AG08395 (cell line): Measurements from ENCODE around the gene SIGLEC12.
"Not testable (repeated sequence)": the region's sequence is repeated elsewhere in the genome, so short reads cannot be mapped to it uniquely, and the experiment has no call there.

Experiments used
- DNase-seq: peaks from one replicate; pipeline ENCODE4 v3.0.0; 2012; ENCODE audit warnings: mixed read lengths, low spot score

SIGLEC12 gene

DNA sequence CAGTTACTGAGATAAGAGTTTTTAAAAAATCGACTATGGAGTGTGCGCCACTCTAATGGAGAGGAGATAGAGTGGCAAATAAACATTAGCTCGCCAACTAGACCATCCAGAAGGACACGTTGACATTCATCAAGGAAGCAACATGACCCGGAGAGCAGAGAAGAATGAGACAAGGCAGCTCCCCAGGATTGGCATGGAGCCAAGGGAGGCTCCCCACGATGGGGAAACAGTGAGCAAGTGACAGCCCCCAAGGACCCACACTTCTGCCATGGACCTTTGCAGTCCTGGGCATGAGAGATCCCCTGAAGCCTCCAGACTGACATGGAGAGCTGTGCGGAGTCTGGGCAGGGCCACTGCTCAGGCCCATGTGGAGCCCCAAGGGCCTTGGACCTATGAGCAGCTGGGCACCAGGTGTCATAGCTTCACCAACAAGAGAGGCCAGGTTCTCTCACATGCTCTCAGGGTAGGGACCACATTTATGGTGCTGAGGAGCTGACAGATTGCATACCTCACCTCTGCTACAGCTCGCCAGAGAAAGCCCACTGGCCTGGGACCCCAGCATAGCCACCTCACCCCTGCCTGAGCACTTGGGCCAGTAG is 23.2 kb upstream of the SIGLEC12 start:
- no peak for DNase-seq

- no peak for DNase-seq
Measured at GRCh38 chr19:51521781-51522180, 20.2 kb upstream of the SIGLEC12 start.

GRCh38 chr19:51521357-51521756 is 19.8 kb upstream of the SIGLEC12 start:
- DNase-seq: no peak

GRCh38 chr19:51520728-51521127 is 19.1 kb upstream of the SIGLEC12 start:
- DNase-seq: no peak

DNA sequence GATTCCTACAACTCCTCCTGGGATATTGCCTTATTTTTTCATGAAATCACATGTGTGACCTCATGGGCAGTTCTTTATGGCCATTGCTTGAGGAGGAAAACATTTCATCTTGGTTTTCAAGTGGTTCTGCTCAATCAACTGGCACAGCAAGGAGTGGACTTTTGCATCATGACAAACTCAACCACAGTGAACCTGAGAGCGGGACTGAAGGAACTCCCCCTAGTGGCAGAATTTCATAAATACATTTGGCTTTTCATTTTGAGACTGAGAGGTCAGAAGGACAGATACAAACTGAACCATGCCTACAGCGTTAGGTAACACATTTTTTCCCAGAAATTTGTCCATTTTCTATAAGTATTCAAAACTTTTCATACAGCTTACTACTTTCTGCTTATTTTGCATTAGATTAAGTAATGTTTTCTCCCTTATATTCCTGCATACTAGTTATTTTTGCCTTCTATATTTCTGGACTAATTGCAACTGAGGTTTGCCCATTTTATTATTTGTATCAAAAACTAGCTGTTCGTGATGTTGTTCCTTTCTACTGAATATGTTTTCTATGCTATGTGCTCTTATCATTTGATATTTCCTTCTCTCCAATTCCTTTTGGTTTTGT is 13.4 kb upstream of the SIGLEC12 start:
- DNase-seq: peak; percentile 66

DNA sequence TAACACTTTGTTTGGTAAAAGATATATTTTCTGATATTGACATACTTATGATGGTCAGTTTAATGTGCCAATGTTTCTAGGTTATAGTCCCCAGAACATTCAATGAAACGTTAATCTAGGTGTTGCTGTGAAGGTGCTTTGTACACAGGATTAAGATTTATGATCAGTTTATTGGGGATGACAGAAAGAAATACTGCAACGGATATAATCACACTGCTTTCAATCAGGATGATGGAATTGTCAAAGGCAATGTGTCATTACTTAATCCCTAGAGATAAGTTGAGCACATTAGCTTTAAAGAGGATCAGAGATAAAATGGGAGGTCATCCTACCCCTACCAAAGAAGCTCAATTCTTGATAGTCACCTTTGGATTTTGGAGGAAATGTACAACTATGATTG is 12.4 kb upstream of the SIGLEC12 start:
- DNase-seq: no peak

GRCh38 chr19:51511353-51511752 is 9.8 kb upstream of the SIGLEC12 start:
- DNase-seq: no peak

DNA sequence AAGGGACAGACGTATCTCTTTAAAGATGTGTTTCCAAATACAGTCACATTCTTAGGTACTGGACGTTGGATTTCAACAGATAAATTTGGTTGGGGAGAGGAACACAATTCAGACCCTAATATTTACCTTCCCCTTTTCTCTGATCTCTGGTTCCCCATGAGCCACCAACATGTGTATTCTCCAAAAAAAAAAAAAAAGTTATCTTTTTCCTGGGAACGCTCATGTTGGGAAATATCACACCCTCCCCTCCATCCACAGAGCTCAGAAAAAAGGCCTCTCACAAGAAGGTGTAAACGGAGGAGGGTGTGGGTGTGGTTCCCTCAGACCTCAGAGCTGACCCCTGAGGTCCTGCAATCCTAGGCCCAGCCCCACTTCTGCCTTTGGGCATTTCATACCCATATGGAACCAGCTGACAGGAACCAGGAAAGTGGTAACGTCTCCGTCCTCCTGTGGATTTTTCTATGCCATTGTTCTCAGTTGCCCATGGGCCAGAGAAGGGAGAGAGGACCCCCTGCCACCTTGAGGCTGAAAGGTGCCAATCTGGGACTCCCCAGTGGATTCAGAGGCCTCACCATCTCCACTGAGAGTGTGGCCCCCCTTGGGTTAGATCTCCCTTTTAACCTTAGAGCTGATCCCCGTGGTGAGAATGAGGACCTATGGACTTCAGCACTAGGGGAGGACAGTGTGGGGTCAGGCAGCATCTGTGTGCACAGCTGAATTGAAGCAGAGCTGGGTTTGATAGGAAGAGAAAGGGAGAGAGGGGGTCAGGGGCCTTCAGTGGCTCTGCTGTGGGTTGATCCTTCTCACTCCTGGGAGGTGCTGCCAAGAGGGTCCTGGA is 8.4 kb upstream of the SIGLEC12 start:
- no peak for DNase-seq

GRCh38 chr19:51508059-51508733 is 6.6 kb upstream of the SIGLEC12 start:
- DNase-seq: no peak

DNA sequence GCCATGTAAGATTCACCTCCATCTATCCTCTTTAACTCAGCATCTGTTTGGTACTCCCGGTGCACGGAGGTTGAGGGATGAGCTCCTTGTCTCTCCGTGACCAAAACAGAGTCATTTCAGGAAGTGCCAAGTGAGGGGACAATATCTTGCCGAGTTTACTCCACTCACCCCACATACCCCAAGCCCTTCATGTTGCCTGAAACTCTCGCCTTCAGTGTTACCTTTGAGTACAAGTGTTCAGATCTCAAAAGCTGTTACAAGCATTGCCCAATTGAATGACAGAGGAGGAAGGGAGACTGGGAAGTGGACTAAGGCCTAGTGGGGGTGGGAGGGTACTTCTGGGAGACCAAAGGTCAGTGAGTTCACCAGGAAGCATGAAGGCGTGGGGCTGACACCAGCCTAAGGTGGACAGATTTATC is 6.0 kb upstream of the SIGLEC12 start:
- no peak for DNase-seq

GRCh38 chr19:51507192-51507591 is 5.6 kb upstream of the SIGLEC12 start:
- no peak for DNase-seq

DNA sequence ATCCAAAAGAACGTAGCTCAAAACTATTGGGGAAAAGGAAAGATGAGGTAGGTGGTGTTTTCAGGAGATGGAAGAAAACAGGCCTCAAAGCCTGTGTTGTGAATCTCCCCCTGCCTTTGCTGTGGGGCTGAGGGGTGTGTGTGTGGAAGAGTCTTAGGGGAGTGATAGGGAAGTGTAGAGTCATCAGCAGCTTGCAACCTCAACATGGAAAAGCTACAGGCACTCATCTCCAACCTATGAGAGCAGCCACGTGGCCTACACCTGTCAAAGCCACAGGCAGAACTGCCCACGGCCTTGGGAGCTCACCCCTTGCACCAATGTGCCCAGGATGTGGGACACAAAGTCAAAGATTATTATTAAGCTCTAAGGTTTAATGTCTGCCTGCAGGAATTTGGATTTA is 4.3 kb upstream of the SIGLEC12 start:
- no peak for DNase-seq

- DNase-seq: no peak
Measured at GRCh38 chr19:51503896-51504295, 2.3 kb upstream of the SIGLEC12 start.

DNA sequence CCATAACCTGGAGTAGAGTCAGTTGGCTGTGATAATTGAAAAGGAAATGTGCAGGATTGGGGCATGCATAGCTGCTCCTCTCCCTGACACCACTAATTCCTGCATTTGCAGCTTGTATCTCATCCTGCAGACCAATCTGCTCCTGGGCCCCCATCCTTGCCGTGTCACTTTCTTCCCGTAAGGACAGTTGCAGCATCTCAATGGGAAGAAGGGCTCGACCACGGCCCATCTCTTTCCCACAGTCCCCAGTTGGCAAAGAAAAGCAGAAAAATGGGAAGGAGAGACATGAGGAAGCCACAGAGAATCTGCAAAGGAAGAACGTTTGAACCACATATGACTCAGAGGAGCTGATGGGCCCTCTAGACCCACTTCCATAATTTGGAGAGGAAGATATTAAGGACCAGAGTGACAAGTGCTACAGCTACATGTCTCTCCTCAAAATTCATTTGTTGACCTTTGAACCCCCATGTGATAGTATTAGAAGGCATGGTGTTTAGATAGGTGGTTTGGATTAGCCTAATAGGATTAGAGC is 1.8 kb upstream of the SIGLEC12 start:
- DNase-seq: no peak

- DNase-seq: not testable (repeated sequence)
Measured at GRCh38 chr19:51500931-51501330, 669 bp downstream of the SIGLEC12 start.

DNA sequence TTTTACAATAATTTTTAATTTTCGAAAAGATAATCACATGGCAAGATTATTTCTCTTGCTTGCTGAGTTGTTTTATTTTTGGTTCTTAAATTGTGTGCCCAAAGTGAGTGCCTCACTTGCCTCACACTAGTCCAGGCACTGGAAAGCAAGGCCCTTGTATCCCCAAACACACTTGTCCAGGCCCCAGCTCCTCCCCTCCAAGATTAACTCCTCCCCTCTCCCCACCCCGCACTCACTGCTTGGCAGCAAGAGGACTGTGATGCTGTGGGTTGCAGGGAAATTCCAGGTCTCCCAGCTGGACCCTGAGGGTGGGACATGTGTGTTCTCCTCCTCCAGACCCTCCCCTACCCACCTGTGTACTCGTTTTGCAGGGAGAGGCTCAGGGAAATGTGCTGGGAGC is 3.9 kb downstream of the SIGLEC12 start:
- DNase-seq: no peak

- DNase-seq: no peak
Measured at GRCh38 chr19:51493776-51494175, 7.8 kb downstream of the SIGLEC12 start.

DNA sequence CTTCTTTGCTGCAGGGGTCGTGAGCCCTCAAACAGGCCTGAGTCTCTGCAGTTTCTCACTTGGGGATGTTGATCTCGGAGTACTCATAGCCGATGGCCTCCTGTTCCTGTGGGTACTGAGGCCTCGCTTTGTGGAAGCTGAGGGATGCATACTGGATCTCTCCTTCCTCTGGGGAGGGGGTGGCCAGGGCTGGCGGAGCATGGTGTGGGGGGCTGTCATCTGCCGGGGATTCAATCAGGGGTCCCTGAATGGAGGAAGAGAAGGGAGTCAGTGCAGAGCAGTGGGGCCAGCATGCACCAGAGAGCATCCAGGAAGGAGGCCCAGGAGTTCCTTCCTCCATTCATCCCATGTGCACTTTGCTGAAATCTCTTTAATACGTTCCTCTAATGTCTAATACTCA is 10.0 kb downstream of the SIGLEC12 start:
- no peak for DNase-seq

DNA sequence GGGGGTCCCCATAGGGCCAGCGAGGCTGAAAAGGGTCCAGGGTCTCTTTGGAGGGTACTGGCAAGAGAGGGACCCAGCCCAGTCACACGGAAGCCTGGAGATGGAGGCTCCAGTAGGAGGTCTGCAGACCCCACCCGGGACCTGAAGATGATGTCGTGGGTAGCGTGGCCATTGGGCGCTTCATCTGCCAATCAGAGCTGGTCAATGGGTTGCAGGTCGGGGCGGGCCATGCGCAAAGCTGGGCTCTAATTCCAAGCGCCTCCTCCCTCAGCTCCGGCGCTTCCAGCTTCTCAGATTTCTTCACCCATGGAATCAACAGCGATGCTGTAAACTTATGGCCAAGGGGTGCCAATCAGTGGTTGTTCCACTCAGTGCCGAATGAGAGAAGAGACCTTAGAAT is 10.9 kb downstream of the SIGLEC12 start:
- DNase-seq: no peak

GRCh38 chr19:51489113-51489512 is 12.5 kb downstream of the SIGLEC12 start:
- no peak for DNase-seq

GRCh38 chr19:51488491-51488890 is 13.1 kb downstream of the SIGLEC12 start:
- no peak for DNase-seq

GRCh38 chr19:51485960-51486660 is 15.5 kb downstream of the SIGLEC12 start:
- no peak for DNase-seq
